ENCODE measurements around the gene ARHGAP6.

ARHGAP6 gene

GRCh38 chrX:11577603-11578002, 88.1 kb downstream of the ARHGAP6 start:
- no peak overlapping the region for H3K4me3 ChIP-seq (ENCODE audit: low read length)
- no peak for DNase-seq (ENCODE audit: low read depth)
- TF ChIP-seq CTCF (conservative IDR thresholded peaks at IDR 0.05; ENCODE audit: low read length), result no peak

GRCh38 chrX:11575332-11575731, 90.4 kb downstream of the ARHGAP6 start:
- TF ChIP-seq CTCF (conservative IDR thresholded peaks at IDR 0.05; ENCODE audit: low read length), result no peak
- no peak overlapping the region for H3K4me3 ChIP-seq (ENCODE audit: low read length)
- DNase-seq (ENCODE audit: low read depth), result no peak

GRCh38 chrX:11567528-11568220, 98.0 kb downstream of the ARHGAP6 start:
- no peak for TF ChIP-seq CTCF (conservative IDR thresholded peaks at IDR 0.05; ENCODE audit: low read length)
- no peak overlapping the region for H3K4me3 ChIP-seq (ENCODE audit: low read length)
- no peak for DNase-seq (ENCODE audit: low read depth)

GRCh38 chrX:11566789-11567188, 98.9 kb downstream of the ARHGAP6 start:
- TF ChIP-seq CTCF (conservative IDR thresholded peaks at IDR 0.05; ENCODE audit: low read length), result no peak
- peak; percentile 25 for DNase-seq (ENCODE audit: low read depth)

GRCh38 chrX:11566173-11566572, 99.5 kb downstream of the ARHGAP6 start:
- no peak overlapping the region for H3K4me3 ChIP-seq (ENCODE audit: low read length)
- no peak for DNase-seq (ENCODE audit: low read depth)
- no peak for TF ChIP-seq CTCF (conservative IDR thresholded peaks at IDR 0.05; ENCODE audit: low read length)

More at GRCh38 chrX:11566789-11567188, 98.9 kb downstream of the ARHGAP6 start:
- no peak overlapping the region for H3K4me3 ChIP-seq (ENCODE audit: low read length)

- no peak for TF ChIP-seq CTCF (conservative IDR thresholded peaks at IDR 0.05; ENCODE audit: low read length)
- no peak overlapping the region for H3K4me3 ChIP-seq (ENCODE audit: low read length)
- peak; percentile 9 for DNase-seq (ENCODE audit: low read depth)
Observed at GRCh38 chrX:11564546-11564945, 101.2 kb downstream of the ARHGAP6 start.

GRCh38 chrX:11562570-11562969, 103.2 kb downstream of the ARHGAP6 start:
- no peak for TF ChIP-seq CTCF (conservative IDR thresholded peaks at IDR 0.05; ENCODE audit: low read length)
- DNase-seq (ENCODE audit: low read depth), result no peak
- no peak overlapping the region for H3K4me3 ChIP-seq (ENCODE audit: low read length)
